ENCODE results near the gene TMC6.
"Not testable (repeated sequence)": the region's sequence is repeated elsewhere in the genome, so short reads cannot be mapped to it uniquely, and the experiment has no call there.

TMC6 gene

GRCh38 chr17:78122931-78123249 is 5.7 kb downstream of the TMC6 start:
- no peak for DNase-seq

GRCh38 chr17:78122216-78122930 is 6.2 kb downstream of the TMC6 start:
- DNase-seq, result no peak

- no peak for DNase-seq
Observed at GRCh38 chr17:78121801-78122215, 6.7 kb downstream of the TMC6 start.

DNA sequence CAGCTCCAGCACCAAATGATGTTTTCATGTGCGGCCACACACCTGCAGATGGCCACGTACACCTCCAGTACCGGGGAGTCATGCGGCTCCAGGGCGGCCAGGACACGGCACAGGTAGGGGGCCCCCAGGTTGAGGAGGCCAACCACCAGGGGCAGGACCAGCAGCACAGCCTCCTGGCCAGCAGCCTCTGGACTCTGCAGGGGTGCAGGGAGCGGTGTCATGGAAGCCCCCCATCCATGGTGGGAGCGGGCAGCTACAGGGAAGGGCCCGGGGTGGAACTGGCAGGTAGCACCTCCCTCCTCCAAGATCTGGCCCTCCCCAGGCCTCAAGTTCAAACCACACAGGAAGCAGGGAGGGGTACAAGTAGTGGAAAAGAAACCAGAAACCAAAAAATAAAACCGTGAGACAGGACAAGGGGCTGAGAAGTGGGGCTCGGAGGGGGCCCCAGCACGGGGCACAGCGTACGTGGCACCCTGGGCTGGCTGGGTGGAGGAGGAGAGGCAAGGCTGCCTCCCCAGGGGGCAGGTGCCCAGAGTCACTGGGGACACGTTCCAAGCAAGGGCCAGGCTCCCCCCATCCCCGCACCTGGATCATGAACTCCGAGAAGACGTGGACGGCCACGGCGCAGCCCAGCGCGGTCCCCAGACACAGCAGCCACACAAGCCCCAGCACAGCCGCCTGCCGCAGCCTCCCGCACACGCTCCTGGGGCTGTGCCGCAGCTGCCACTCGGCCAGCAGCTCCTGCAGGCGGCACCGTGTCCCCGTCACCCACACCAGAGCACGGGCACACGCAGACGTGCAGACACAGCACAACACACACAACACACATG is 7.4 kb downstream of the TMC6 start:
- no peak for DNase-seq

DNA sequence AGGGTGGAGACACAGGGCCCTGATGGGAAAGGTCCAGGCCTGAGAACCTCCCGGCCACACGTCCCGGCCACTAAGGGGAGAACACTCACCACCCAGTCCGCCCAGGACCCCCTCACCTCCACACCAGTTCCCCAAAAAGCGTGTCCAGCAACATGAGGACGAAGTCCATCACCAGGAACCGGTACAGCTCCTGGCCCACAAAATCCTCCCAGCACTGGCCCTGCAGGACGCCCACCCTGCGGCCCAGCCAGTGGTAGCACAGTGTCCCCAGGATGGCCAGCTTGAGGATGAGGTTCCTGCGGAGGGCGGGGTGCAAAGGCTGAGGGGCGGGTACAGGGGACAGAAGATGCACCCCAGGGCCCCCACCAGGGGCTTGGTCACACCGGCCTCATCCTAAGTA is 8.0 kb downstream of the TMC6 start:
- DNase-seq, result no peak

DNA sequence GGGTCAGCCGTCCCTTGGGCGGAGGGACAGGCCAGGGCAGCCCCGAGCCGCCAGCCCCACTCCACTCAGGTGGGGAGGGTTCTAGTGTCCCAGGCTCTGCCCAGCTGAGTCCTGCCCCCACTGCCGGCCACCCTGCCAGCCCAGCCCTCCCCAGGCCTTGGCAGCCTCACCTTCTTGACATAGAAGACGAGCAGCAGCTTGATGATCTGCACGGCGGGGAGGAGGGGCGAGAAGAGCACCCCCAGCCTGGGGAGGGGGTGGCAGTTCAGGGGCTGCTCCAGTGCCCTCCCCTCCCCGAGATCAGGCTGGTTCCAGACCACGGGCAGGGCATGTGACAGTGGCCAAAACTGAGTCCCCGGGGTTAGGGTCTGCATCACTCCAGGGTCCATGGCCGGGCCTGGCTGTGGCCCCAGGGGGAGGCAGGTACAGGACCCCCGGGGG is 9.7 kb downstream of the TMC6 start:
- DNase-seq, result no peak

- peak; percentile 69 for DNase-seq
Observed at GRCh38 chr17:78117027-78117981, 11.3 kb downstream of the TMC6 start.

GRCh38 chr17:78116411-78116810 is 12.1 kb downstream of the TMC6 start:
- DNase-seq, result no peak

- not testable (repeated sequence) for DNase-seq
Observed at GRCh38 chr17:78115803-78116202, 12.8 kb downstream of the TMC6 start.

- peak; percentile 96 for DNase-seq
Observed at GRCh38 chr17:78114831-78115723, 13.5 kb downstream of the TMC6 start.

- no peak for DNase-seq
Observed at GRCh38 chr17:78113804-78114785, 14.5 kb downstream of the TMC6 start.

DNA sequence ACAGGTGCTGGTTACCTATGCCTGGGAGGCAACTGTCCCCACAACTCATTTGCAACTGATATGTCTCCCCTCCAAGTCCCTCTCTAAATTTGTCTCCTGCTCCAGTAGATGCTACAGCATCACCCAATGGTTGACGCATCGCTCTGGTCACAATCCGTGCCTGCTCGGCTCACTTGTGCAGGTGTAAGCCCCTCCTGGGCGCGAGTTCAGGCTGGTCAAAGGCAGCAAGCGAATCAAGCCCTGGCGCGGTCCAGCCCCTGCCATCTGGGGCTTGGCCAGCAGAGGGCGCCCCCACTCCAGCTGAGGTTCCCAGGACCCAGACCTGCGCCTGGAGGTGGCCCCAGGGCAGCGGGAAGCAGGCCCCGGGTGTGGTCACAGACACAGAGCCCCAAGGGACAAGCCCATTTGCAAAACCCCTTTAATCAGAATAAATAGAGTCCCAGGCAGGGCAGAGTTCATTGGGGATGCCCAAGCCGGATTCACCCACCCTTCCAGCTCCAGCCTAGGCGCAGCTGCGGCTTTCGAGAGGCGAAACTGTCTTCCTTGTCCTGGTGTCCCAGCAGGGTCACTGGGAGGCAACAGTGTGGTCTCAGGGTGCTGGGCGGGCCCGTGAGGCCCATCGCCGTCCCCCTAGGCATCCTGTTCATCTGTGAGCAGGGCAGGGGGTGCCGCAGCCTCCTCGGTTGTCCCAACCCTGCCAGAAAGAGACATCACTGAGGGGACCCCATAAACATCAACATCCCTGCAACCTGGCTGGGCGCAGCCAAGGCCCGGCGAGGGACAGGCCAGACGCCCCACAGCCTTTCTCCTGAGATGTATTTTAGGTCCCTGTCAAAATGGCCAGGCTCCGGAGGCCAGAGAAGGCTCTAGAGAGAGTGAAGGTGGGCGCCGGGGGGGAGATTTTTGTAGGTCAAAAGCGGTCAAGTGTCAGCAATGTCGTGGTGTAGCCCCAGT is 15.8 kb downstream of the TMC6 start:
- DNase-seq, result peak; percentile 81

DNA sequence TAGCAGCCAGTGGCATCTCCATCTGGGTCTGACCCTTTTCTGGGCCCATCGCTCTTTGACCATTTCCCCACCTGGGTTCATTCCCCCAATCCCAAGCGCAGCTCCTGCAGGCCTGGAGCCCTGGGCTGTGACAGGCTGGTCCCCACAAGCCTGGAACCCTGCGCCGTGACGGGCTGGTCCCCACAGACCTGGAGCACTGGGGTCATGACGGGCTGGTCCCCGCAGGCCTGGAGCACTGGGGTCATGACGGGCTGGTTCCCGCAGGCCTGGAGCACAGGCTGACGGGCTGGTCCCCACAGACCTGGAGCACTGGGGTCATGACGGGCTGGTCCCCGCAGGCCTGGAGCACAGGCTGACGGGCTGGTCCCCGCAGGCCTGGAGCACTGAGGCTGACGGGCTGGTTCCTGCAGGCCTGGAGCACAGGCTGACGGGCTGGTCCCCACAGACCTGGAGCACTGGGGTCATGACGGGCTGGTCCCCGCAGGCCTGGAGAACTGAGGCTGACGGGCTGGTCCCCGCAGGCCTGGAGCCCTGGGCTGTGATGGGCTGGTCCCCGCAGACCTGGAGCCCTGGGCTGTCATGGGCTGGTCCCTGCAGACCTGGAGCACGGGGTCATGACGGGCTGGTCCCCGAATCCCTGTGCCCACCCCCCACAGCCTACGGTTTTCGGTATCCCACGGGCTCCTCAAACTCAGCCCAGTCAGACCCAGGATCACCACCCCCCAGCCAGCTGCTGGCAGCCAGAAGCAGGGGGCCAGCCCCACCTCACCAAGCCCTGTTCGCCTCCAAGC is 16.6 kb downstream of the TMC6 start:
- DNase-seq, result no peak

- DNase-seq, result no peak
Observed at GRCh38 chr17:78111016-78111726, 17.4 kb downstream of the TMC6 start.

GRCh38 chr17:78110363-78111015 is 18.1 kb downstream of the TMC6 start:
- DNase-seq, result peak; percentile 19

DNA sequence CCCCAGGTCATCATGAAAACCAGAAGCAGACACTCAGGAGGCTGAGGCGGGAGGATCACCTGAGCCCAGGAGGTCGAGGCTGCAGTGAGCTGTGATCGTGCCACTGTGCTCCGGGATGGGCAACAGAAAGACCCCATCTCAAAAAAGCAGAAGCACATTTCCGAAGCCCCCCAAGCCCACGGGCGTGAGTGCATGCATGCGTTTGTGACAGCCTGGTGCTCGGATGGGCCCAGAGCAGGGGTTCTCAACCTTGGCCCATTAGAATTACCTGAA is 19.1 kb downstream of the TMC6 start:
- no peak for DNase-seq

DNA sequence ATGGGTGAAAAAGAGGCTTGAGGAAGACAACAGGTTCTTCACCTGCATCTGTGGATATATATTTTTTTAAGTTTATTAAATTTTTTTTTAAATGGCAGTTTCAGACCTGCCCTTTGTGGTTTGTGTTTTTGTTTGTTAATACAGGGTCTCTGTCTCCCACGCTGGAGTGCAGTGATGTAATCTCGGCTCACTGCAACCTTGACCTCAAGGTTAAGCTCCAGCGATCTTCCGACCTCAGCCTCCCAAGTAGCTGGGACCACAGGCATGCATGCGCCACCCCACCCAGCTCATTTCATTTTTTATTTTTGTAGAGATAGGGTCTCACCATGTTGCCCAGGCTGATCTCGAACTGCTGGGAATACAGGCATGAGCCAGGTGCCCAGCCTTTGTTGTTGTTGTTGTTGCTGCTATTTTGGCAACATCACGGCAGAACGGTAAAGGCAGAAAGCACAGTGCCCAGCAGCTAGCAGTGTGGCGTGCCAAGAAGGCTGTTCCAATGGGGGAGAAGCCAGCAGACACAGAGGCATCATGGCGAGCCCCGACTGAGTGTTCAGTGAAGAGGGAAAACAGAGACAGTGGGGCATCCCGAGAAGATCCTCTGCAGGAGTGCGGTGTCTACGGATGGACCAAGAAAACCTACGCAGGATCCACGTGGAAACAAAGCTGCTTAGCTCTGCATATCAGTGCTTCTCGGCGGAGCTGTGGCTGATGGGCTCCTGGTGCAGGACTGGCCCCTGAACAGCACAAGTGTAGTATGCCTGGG is 19.6 kb downstream of the TMC6 start:
- no peak for DNase-seq
